Stimulated activated CD8-positive, alpha-beta memory T cell treated with anti-CD3 and anti-CD28 coated beads, Interleukin-7, amount 100 ng/mL, for 24 hours (primary cell): ENCODE data around the gene PRICKLE1.

Source experiments
- DNase-seq: peaks from one replicate; pipeline ENCODE4 v3.0.0-alpha.2; 2020; ENCODE audit warnings: low read depth

Gene PRICKLE1

DNA sequence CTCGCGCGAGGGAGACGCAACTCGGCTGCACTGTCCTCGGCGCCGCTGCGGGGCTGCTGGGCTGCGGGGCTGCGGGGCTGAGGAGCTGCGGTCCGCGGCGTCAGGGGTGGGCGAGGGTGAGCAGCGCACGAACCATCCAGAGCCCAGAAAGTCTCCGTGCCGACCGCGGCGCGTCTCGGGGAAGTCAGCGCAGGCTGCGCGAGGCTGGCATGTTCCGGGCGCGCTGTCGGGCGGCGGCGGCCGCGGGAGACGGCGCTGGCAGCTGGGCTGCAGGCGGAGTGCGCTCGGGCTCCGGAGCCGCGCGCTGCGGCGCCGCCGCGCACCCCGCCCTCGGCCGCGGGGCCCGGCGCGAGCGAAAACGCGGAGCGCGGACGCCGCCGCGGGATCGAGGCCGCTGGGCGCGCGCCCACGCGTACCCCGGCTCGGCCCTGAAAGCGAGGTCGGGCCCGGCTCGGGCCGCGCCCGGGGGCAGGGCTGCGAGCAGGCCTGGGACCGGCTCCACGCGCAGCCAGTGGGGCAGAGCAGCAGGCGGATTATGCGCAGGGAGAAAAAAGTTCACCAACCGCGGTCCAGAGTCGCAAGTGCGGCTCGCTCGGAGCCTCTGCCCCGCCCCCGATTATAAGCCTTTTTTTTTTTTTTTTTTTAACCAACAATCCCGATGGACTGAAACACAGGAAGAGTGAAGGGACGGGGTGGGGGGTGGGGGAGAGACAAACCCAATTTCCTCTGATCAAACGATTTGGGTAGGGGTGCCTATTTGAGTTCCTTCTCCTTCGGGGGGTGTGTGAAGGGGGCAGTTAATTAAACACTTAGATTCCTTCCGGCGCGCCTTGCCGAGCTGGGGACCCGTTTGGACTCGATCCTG lies at the start of gene PRICKLE1:
TSS of gene PRICKLE1 (minus strand) at position 282 of the 865 bp plus-strand sequence. CDS start 117,230 bp downstream, outside the sequence.
- no peak for DNase-seq

DNA sequence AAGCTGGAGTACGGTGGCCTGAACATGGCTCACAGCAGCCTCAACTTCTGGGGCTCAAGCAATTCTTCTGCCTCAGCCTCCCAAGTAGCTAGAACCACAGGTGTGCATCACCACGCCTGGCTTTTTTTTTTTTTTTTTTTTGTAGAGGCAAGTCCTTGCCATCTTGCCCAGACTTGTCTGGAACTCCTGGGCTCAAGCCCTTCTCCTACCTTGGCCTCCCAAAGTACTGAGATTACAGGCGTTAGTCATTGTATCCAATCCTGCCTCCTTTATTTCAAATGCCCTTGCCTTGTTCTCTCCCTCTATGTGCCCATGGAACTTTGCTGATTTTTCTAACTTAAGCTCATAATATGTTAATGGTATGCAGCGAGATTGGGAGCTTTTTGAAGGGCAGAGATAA lies 49.2 kb upstream of the PRICKLE1 start:
- DNase-seq = no peak

DNA sequence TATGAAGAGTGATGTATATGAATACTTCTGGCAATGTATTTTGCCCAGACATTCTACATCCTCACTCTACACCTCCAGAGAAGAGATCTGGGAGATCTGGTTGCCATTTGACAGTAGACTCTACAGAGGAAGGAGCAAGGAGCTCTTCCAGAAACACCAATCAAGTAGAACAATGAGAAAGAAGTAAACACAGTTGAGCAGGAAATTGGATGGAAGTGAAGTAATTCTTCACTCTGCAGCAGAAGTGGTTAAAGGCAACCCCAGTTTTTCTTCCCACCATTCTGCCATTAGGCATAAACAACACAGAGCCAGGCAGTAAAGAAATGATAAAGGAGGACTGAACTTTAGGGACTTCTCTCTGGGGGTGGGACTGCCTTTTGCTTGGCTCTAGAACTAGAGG lies 48.5 kb upstream of the PRICKLE1 start:
- DNase-seq = no peak

DNA sequence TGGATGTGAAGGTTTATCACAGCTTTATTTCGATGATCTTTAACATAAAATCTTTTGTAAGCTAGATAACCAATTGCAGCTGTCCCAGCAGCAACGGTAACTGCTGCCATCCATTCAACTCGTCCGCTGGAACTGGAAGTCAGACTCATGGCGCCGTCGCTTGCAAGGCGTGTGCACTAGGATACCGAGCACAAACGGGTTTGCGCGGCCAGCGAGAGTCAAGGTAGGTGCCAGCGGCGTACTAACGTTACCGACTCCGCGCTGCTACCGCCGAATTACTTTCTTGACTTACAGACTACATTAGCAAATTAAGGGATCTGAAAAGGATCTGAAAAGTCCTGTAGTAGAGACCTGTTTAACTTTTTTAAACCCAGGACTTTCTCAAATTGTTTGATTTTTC lies 47.4 kb upstream of the PRICKLE1 start:
- no peak for DNase-seq

DNA sequence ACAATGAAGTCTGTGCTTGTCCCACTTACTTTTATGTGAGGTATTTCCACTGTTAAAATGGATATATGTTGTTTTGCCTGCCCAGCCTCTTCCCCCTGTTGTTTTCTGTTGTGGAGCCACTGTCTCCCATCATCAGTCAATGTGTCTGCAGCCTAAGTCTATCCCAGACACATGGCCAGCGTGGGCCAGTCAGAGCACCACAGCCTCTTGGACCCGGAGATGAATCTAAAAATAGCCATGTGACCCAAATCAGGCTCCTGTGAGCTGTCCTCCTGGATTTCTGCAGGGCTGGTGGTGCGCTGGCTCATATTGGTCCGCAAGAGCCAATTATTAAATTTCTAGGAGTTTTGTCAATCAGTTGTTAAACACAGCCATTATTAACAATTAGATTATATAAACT lies 44.0 kb upstream of the PRICKLE1 start:
- DNase-seq = no peak

DNA sequence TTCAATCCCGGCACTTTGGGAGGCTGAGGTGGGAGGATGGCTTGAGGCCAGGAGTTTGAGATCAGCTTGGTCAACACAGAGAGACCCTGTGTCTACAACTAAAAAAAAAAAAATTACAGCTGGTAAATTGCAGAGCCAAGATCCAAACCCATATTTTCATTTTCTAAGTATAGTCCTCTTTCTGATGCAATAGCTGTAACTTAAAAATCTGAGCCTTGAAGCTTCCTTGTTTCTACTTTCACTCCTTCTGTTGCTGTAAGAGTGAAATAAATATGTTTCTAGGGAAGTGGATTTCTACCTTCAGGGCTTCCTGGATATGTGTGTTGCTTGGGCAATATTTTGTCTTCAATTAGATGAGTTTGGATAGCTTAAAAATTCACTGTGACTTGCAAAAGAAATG lies 42.0 kb upstream of the PRICKLE1 start:
- no peak for DNase-seq

DNA sequence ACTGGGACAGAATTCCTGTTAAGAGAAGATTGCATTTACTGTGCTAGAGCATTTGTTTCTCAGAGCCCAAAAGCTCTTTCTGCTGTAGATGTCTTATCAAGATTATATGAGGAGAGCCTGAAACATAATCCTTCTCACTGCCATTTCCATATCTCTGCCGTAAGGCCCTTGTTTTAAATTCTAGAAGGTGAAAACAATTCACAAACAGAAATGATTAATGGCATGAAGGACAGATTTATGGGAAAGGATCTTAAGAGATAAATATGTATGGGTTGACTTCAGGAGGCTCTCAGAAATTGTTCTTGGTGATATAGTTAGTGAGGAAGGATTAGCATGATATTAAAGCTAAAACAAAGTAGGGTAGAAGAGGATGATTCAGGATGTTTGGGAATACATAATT lies 40.8 kb upstream of the PRICKLE1 start:
- no peak for DNase-seq

DNA sequence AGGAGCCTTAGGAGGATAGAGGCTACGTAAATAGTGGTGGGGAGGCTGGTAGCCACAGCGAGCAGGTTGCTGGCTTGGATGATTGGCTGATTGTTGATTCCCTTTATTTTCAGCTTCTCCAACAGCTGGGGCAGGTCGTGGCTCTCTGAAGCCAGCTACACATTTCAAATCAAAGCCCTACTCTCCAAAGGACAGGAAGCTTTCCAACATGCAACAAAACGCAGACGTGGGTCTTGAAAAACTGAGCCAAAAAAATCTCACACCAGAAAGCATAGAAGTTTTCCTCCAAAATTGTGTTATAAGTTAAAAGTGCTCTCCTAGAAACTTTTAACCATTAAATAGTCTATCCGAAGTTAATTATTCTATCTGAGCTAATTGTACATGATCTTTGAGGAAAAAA lies 37.6 kb upstream of the PRICKLE1 start:
- no peak for DNase-seq

DNA sequence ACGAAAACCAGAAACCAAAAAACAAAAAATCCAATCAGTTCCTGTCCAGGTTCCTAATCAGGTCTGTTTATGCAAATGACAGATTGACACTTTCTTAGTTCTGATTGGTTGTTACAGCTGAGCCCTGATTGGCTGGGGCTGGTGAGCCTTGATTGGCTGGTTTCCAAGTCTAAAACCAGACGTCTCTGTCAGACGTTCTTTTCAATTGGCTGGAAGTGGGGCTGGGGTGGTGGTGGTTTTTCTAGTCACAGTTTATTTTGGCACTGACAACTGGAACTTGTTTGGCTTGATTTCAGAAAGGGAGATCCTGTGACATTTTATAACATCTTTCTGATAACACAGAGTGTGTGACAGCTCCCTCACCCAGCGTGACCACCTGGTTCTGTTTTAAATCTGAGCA lies 36.1 kb upstream of the PRICKLE1 start:
- no peak for DNase-seq

DNA sequence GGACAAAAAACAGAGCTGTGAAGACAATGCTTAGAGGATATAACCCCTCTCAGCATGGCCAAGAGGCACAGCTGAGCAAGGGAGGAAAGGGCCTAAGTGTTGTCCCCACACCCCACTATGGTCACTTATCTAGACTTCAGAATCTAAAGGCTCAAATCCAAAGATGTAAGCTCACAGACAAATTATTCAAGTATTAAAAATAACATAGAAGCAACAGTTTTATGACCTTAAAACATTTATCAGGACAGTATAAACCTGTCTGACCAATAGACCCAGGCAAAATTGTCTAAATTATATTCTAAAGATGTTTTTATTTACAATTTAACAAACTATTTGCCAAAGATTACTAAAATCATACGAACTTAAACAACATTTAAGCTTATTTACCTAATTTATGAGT lies 28.1 kb upstream of the PRICKLE1 start:
- DNase-seq = no peak

DNA sequence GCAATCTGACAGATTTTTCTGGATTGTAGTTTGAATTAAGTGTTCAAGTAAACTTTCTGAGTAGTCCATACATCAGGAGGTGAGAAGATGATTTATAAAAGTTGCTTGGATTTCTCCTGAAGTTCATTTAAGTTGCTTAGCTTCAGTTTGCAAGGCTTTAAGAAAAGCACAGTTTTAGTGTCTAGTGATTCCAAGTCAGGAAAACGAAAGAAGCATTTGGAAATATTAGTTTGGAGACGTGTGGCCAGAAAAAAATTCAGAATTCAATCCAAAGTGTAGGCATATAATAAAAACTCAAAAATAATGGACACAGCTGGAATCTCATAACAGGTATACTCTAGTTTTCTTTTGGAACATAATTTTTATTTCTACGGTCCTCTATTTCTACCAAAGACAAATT lies 25.5 kb upstream of the PRICKLE1 start:
- no peak for DNase-seq

DNA sequence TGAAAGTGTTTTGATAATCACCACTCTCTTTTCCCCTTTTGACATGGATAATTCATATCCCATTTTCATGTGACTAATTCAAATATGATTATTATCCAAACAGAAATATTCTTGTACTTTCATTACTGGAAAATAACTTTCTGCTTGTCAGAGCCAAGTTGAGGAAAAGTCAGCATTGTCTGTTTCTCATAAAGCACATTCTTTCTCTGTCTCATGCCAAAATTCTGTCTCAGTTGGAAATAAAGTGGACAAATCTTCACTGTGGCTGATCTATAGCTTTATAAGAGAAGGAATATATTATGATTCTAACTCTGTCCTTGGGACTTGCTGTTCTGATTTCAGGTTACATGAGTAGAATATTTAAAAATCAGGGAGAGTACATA lies 22.7 kb upstream of the PRICKLE1 start:
- DNase-seq = no peak

DNA sequence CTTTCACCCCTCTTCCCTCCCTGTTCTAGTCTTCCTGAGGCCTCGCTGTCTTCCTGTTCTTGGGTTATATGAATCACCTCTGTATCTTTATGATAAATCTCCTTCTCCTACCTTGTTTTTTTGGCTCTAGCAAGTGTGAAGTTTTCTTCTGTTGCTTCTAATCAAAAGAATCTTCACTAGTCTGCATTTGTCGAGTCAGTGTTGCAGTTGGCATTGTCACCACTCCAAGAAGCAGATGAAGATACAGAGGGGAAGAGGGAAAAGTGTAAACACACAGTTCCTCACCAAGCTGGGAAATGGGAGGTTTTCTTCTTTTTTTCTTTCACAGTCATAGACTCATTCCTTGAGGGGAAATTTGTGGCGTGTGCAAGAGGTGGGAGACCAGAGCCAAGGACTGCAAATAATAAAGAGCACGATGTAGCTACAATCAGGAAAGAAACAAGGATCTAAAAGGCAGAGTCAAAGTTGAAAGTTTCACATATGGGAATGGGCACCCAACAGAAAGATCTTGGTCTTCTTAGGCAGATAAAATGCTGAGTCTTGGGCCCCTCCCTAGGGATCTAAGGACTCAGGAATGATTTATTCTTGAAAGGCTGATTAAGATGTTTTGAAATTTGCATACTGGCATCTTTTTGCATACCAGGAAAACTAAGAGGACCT lies 22.2 kb upstream of the PRICKLE1 start:
- no peak for DNase-seq

DNA sequence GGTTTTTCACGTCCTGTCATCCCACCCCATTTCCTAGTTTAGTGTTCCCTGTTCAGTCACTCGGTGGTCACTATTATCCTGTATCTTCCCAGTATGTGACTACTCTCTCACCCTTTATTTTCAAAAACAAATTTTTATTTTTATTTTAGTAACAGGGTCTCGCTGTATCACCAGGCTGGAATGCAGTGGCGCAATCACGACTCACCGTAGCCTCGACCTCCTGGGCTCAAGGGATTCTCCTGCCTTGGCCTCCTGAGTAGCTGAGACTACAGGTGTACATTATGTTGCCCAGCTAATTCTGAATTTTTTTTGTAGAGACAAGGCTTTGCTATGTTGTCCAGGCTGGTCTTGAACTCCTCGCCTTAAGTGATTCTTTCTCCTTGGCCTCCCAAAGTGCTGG lies 20.1 kb upstream of the PRICKLE1 start:
- DNase-seq = no peak

DNA sequence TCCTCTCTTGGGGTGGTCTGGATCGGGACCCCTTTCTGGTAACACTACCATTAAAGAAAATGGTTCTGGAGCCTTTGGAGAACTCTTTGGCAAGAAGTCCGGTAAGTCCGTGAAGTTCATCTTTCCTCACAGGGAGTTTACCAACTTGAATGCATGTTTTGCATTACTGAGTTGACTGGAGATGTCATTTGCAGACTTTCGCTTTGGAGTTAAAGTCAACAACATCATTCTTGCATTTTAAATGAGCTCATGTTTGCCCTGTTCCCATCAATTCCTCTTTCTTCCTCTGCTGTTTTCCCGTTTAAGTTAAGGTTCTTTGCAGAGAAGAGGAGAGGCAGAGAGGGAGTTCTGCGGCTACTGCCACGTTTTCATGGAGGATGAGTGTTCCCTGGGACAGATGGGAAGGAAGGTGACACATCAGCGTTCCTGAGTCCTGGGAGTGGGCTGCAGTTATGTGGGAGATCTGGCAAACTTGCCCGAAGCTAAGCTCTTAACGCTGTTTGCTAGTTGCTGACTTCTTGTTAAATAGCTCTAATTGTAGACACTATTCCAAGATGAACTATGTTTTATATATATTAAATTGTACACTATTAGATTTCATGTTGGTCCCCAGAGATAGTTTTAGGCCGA lies 18.8 kb upstream of the PRICKLE1 start:
- no peak for DNase-seq

DNA sequence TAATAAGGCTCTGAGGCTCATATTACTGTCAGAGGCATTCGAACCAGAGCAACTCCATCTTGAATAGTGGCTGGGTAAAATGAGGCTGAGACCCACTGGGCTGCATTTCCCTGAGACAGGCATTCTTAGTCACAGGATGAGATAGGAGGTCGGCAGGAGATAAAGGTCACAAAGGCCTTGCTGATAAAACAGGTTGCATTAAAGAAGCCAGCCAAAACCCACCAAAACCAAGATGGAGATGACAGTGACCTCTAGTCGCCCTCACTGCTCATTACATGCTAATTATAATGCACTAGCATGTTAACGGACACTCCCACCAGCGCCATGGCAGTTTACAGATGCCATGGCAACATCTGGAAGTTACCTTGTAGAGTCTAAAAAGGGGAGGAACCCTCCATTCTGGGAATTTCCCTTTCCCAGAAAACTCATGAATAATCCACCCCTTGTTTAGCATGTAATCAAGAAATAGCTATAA lies 18.1 kb upstream of the PRICKLE1 start:
- no peak for DNase-seq

DNA sequence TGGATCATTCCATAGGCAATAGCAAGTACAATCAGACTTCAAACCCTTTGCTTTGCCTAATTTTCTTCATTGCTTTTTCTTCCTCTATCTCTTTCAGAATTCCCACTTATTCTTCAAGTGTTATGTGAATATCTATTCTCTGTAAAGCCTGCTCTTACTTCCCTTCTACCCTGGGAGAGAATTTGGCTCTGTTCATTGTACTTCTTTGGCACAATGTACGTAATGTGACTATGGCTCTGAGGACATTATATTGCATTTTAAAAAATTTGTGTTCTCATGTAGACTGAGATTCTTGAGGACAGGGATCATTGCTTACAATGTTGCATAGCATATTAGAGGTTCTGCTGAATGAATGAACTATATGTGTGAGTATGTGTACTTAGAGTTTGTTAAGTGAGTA lies 16.9 kb upstream of the PRICKLE1 start:
- no peak for DNase-seq

DNA sequence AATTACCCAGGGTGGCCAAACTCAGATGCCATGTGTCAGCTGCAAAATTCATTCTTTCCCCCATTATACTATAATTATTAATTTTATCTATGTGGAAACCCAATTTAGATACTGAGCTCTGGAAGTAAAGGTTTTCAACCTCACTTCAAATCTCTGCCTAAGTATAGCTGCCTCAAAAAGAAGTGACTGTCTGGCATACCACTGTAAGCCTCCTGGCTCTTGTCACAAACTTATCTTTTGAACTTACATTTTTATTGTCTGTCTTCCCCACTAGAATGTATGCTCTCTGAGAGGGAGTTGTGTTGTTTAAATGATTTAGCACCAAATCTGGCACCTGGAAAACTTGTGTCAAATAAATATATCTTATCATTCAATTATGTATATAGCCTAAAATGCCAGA lies 16.1 kb upstream of the PRICKLE1 start:
- DNase-seq = no peak

DNA sequence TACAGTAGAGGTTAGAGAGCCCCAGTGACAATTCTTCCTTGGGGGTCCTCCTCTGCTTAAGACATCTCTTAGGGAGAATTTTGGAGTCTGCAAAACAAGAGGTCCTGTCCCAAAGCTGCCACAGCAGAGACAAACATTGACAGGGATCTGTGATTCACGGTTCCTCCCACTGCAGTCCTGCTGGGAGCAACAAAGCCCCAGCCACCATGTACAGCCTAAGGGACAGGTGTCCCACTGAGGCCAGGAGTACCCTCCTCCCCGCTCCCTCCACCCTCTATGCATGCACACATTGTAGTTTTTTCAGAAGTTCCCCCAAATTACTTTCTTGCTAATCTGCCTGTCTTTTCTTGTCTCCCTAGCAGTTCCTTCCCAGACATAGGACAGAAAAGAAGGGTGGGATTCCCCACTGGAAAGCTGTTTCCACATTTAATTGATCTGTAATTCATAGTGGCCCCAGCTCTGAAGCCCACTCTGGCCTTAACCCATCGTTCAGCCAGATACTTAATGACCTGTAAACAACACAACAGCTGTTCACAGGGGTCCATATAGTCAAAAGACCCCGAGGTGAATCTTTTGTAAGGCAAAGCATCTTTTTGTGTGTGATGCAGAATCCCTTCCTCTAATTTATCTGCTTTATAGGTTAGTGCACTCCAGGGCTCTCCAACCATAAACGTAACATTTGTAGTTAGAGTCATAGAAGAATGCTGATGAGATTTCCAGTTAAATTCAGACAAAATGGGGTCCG lies 13.9 kb upstream of the PRICKLE1 start:
- no peak for DNase-seq

DNA sequence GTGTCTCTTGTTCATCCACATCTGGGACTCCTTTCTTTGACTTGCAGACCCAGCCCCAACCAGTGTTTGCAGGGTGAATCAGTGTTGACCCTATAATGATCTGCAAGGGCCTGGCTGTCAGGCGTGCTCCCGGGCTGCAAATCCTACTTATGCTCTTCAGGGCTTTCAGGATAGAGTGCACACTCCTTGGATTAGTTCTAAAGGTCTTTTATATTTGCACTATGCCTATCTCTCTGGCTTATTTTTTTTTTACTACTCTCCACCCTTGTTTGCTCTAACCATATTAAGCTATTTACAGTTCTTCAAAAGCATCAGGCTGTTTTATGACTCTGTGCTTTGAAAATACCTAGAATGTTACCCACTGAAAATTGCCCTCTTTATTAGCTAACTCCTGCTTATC lies 4.3 kb upstream of the PRICKLE1 start:
- DNase-seq = no peak

DNA sequence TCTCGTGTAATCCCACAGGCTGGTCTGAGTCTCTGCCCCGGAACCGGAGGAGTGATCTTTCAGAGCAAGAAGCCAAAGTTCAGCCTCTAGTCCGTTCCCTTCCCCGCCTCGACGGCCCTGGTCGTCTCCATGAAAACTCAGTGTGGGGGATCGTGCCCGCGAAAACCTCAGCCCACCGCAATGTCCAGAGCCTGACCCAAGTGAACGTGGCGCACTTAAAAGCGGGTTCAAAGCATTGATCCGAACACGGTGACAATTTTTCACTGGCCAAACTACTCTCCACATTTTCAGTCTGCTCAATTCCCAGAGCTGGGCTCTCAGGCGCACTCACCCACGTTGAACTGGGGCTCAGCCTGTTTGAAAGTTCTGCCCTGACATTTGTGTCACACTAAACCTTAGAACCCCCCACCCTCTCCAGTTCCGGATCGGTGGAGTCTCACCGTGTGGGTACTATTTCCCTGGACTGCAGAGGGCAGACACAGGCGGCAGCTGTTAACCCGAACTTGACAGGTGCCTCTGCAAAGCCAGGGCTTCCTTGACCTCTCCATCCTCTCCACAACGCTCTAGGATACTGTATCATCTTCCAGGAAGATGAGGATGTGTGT lies 886 bp upstream of the PRICKLE1 start:
- DNase-seq = no peak
